Upper lobe of right lung (tissue), 1 donor: ENCODE results near the gene NACC2. TPM values are rescaled to one million over a fixed set of nuclear protein-coding genes. Genes with fewer than 3 reads are reported as not detected.

Source experiments
- ATAC-seq: fragments of 200-7000 bp; cut with Tn5 transposase; one replicate; pipeline ENCODE4 v1.9.1; 2020; ENCODE audit warnings: mild to moderate bottlenecking, moderate library complexity
- DNase-seq: peaks from one replicate; pipeline ENCODE4 v3.0.0-alpha.2; 2020
- H3K27ac ChIP-seq: fragments of 200-600 bp; one replicate; pipeline ENCODE4 v1.8.0; 2022
- H3K27me3 ChIP-seq: fragments of 200-600 bp; one replicate; pipeline ENCODE4 v1.8.0; 2022; ENCODE audit warnings: mild to moderate bottlenecking
- H3K36me3 ChIP-seq: fragments of 200-600 bp; one replicate; pipeline ENCODE4 v1.8.0; 2022
- H3K4me1 ChIP-seq: fragments of 200-600 bp; one replicate; pipeline ENCODE4 v1.8.0; 2022
- H3K4me3 ChIP-seq: fragments of 200-600 bp; one replicate; pipeline ENCODE4 v1.8.0; 2022; ENCODE audit warnings: mild to moderate bottlenecking
- H3K9me3 ChIP-seq: fragments of 200-600 bp; one replicate; pipeline ENCODE4 v1.8.0; 2022
- intact Hi-C: fragments of 100-400 bp; cut with DNase I; formaldehyde crosslinking; loops from one replicate; pipeline ENCODE4 v1.11.0; 2022
- total RNA-seq: library from RNA; stranded (reverse); fragmentation: NEBNext Ultra II Directional; extraction: Animal tissue kit (Norgen Biotek cat#: 25700); gene quantifications from one replicate; pipeline ENCODE4 v1.2.1, GENCODE V29; 2021
- TF ChIP-seq, protein P1 (sequence below): fragments of 200-600 bp; IDR thresholded peaks from one replicate; pipeline ENCODE4 v1.8.0; 2022; ENCODE audit warnings: antibody characterized with exemption
- donor health status: DM: no; HTN: yes; CAD: no; lungs with severe emphysema.

NACC2 gene
- total RNA-seq, 1 donor from 2014 or later: 33.5 TPM

- H3K4me1 ChIP-seq: peaks cover 16% of the 10 kb centered on the region
- H3K9me3 ChIP-seq: no peaks in the 10 kb centered on the region
- H3K27me3 ChIP-seq: peaks cover 5% of the 10 kb centered on the region
- ATAC-seq (peak; percentile 60), DNase-seq (peak; percentile 89)
- H3K4me3 ChIP-seq: peak overlapping the region; percentile 8
- TF ChIP-seq, protein P1, sequence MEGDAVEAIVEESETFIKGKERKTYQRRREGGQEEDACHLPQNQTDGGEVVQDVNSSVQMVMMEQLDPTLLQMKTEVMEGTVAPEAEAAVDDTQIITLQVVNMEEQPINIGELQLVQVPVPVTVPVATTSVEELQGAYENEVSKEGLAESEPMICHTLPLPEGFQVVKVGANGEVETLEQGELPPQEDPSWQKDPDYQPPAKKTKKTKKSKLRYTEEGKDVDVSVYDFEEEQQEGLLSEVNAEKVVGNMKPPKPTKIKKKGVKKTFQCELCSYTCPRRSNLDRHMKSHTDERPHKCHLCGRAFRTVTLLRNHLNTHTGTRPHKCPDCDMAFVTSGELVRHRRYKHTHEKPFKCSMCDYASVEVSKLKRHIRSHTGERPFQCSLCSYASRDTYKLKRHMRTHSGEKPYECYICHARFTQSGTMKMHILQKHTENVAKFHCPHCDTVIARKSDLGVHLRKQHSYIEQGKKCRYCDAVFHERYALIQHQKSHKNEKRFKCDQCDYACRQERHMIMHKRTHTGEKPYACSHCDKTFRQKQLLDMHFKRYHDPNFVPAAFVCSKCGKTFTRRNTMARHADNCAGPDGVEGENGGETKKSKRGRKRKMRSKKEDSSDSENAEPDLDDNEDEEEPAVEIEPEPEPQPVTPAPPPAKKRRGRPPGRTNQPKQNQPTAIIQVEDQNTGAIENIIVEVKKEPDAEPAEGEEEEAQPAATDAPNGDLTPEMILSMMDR: peak; percentile 97
- H3K27ac ChIP-seq: no peak overlapping the region
- no peaks in the 10 kb centered on the region for H3K36me3 ChIP-seq
- intact Hi-C loops: loop anchor here (2.0 kb wide), 1 partner anchor 156 kb away; no protein-coding TSS in a partner anchor
These were observed 27.6 kb upstream of the NACC2 start for GRCh38 chr9:136122425-136123383.

DNA sequence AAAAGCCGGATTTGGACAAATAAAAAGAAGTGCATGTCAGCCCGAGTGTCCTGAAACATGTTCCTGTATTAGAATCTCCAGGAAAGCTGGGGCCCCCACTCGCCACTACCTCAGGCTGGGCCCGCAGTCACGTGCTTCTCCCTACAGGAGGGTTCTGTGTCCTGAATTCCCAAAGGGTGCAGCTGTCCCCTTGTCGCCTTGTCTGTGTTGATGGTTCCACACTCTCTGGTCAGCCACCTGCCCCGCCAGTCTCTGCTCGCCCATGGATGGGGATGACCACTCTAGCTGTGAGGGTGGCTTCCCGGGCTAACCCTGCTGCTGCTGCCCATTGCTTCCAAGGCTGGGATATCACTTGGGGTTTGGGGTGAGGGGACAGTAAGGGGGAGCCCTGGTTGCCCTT, 26.7 kb upstream of the NACC2 start:
- H3K4me1 ChIP-seq: peaks cover 25% of the 10 kb centered on the region
- H3K9me3 ChIP-seq: no peaks in the 10 kb centered on the region
- DNase-seq (no peak), ATAC-seq (no peak)
- peaks cover 5% of the 10 kb centered on the region for H3K27me3 ChIP-seq
- TF ChIP-seq, protein P1: no peak
- intact Hi-C loops: loop anchor here (2.0 kb wide), 1 partner anchor 155 kb away; no protein-coding TSS in a partner anchor
- H3K4me3 ChIP-seq: no peak overlapping the region
- H3K36me3 ChIP-seq: no peaks in the 10 kb centered on the region
- no peak overlapping the region for H3K27ac ChIP-seq

- ATAC-seq: no peak
- Histone ChIP-seq H3K4me3 (no peak overlapping the region), H3K27ac (no peak overlapping the region), H3K9me3 (no peaks in the 10 kb centered on the region), H3K27me3 (peaks cover 5% of the 10 kb centered on the region), H3K36me3 (peaks cover 11% of the 10 kb centered on the region), H3K4me1 (peaks cover 26% of the 10 kb centered on the region)
- TF ChIP-seq, protein P1: no peak
- intact Hi-C loops: no loop called here
- DNase-seq: no peak
These were observed 25.4 kb upstream of the NACC2 start for GRCh38 chr9:136120438-136120844.

DNA sequence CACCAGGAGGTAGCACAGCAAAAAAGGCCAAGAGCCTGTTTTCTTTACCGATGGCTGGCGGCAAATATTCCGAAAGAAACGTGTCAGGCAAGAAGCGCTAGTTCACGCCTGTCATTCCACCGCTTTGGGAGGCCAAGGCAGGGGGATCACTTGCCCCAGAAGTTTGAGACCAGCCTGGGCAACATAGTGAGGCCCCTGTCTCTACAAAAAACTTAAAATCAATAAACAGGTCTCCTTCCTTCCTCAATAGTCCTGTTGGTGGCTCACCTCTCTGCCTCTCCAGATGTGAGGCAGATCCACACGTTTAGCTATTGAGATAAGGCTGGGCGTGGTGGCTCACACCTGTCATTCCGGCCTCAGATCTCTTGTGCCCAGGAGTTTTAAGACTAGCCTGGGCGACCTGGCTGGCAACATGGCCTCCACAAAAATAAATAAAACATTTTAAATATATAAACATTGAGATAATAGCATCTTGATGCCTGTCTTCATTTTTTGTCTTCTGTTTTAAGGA, 24.8 kb upstream of the NACC2 start:
- no peak for ATAC-seq
- intact Hi-C loops: no loop called here
- peaks cover 16% of the 10 kb centered on the region for H3K36me3 ChIP-seq
- peak overlapping the region; percentile 94 for H3K27ac ChIP-seq
- no peaks in the 10 kb centered on the region for H3K9me3 ChIP-seq
- H3K27me3 ChIP-seq: peaks cover 5% of the 10 kb centered on the region
- H3K4me1 ChIP-seq: peaks cover 26% of the 10 kb centered on the region
- H3K4me3 ChIP-seq: peak overlapping the region; percentile 88
- DNase-seq: no peak
- TF ChIP-seq, protein P1: no peak

DNA sequence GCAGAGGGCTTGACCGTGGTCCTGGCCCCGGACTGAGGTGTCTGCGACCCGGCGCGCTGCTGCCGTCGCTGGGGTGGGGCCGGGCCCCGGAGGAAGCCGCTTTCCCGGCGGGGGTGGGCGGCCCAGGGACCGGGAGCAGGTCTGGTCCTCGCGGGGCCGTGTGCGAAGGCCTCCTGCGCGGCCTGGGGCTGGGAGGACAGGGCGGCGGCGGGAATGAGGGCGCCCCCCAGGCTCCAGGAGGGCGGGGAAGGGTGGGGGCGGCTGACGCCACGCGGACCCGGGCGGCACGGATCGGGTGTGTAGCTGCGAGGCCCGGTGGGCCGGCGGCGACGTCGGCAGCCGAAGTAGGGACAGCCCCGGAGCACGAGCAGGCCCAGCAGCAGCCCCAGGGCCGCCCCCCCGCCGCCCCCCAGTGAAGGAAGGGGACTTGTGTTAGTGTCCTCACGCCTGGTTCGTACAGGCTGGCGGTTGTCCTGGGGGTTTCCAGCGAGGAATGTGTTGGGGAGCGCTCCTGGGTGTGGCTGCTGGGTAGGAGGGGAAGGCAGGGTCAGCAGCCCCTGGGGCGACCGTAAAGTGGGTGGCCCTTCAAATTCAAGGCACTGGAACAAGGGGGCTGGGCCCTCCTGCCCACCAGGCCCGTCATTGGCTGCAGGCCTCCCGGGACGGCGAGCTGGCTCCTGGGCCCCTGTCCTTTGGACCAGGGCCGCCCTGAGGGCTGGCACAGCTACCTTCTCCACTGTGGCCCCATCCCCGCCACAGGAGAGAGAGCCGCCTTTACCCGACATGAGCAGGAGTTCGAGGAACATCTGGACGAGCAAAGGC, 24.2 kb upstream of the NACC2 start:
- peak overlapping the region; percentile 94 for H3K27ac ChIP-seq
- DNase-seq (no peak), ATAC-seq (no peak)
- peak overlapping the region; percentile 88 for H3K4me3 ChIP-seq
- peaks cover 26% of the 10 kb centered on the region for H3K4me1 ChIP-seq
- intact Hi-C loops: no loop called here
- H3K27me3 ChIP-seq: no peaks in the 10 kb centered on the region
- no peaks in the 10 kb centered on the region for H3K9me3 ChIP-seq
- peaks cover 22% of the 10 kb centered on the region for H3K36me3 ChIP-seq
- TF ChIP-seq, protein P1: no peak
